Measurements from ENCODE around the gene CST5.
"Not testable (repeated sequence)": the region's sequence is repeated elsewhere in the genome, so short reads cannot be mapped to it uniquely, and the experiment has no call there.

DNA sequence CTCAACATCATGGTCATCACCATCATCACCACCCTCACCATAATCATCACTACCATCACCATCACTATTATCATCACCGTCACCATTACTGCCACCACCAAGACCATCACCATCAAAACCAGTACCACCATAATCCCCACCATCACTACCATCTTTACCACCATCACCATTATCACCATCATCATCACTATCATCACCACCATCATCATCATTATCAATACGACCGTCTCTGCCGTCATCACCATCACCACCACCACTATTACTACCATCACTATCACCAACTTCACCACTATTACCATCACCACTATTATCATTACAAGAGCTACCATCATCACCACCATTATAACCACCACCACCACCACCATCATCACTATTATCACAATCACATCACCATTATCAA is 11.3 kb upstream of the CST5 start:
- TF ChIP-seq, protein P1, sequence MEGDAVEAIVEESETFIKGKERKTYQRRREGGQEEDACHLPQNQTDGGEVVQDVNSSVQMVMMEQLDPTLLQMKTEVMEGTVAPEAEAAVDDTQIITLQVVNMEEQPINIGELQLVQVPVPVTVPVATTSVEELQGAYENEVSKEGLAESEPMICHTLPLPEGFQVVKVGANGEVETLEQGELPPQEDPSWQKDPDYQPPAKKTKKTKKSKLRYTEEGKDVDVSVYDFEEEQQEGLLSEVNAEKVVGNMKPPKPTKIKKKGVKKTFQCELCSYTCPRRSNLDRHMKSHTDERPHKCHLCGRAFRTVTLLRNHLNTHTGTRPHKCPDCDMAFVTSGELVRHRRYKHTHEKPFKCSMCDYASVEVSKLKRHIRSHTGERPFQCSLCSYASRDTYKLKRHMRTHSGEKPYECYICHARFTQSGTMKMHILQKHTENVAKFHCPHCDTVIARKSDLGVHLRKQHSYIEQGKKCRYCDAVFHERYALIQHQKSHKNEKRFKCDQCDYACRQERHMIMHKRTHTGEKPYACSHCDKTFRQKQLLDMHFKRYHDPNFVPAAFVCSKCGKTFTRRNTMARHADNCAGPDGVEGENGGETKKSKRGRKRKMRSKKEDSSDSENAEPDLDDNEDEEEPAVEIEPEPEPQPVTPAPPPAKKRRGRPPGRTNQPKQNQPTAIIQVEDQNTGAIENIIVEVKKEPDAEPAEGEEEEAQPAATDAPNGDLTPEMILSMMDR (IDR thresholded peaks at IDR 0.05) = not testable (repeated sequence)
- not testable (repeated sequence) for TF ChIP-seq POLR2A, POLR2AphosphoS5 (IDR thresholded peaks at IDR 0.05)

Data from sigmoid colon (tissue), 4 donors.